GM21786 (cell line): ENCODE measurements around the gene SDK1.

Experiments
- ATAC-seq: cut with Tn5 transposase; IDR thresholded peaks from one replicate; pipeline ENCODE4 v1.9.1; 2021; ENCODE audit not compliant: unreplicated experiment

The SDK1 gene

DNA sequence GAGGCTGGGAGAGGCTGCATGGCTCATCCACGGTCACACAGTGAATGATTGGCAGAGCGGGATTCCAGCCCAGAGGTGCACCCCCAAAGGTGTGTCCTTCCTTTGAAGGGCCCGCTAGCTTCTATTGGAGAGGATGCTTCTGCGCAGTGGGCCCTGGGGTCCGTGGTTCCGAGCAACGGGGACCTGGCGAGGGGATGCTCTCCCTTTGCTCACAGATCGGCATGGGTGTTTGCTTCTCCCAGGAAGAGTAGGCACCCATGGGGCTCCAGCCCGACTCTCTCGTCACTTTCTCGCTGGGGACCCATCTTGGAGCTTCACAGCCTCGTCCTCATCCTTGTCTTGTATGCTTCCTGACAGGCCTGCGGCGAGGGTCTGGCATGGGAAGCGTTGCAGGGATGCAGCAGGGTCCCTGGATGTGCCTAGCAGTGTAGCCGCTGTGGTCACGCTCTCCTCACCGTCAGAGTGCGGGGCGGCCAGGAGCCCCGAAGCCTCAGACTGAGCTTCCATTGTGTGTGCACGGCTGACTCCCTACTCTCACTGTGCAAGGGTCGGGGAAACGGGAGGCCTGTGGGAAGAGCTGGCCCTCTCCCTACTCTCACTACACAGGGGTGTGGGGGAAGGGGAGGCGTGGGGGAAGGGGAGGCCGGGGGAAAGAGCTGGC lies 842.6 kb downstream of the SDK1 start:
- ATAC-seq: no peak

DNA sequence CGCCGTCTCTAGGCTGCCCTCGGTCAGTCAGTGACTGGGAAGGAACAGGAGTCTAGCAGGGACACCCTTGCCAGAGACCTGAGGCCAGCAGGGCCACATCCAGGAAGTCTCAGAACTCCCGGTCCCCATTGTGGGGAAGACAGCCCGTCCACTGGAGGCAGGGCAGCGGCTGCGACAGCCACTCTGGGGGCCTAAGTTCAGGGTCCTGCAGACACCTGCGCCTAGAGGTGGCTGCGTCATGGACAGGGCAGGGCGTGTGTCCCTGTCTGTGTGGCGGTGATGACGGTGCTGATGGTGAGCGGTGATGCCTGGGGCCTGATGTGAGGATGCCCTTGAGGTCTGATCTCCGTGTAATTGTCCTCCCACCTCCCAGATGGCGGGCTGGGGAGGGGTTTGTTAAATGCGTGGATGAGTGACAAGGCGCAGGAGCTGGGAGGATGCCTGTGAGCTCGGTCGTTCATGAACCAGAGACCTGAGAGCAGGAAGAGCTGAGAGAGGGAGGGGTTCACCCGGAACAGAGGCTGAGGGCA lies 843.2 kb downstream of the SDK1 start:
- ATAC-seq: no peak

DNA sequence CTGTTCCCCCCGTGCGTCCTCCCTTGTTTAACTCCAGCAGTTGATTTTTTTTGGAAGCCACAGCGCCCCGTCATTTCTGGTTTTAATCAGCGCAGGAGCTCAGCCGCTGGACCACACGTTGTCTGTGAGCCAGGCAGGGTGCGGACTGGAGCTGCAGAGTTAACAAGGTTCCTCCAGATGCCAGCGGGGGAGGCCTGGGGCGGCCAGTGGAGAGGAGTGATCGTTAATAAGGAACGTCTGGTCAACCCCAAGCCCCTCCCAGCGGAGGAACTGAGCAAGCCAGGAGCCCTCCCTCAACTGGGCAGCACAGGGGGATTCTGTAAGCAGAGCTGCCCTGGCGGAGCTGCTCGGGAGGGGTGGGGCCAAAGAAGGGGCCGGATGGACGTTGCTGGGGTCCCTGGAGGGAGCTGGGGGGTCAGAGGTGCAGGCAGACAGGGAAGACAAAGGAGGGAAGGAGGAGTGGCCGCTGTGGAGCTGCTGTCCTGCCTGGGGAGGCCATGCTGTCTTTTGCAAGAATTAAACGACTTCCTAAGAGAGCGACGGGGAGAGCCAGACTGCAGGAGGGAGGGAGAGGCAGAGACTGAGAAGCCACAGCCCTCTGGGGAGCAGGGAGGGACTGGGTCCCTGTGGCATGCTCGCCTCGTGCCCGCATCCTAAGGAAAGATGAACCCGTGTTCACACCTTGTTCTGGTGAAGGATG lies 843.9 kb downstream of the SDK1 start:
- ATAC-seq: no peak

DNA sequence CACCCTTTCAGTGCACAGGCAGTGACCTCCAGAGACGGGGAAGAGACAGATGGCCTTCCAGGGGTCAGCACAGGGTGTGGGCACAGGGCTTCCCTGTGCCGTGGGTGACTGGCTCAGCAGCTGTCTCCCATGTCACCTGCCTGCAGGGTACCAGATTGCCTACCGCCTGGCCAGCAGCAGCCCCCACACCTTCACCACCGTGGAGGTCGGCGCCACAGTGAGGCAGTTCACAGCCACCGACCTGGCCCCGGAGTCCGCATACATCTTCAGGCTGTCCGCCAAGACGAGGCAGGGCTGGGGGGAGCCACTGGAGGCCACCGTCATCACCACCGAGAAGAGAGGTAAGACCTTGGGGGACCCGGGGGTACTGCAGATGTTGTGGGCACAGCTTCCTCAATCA lies 844.5 kb downstream of the SDK1 start:
- no peak for ATAC-seq

DNA sequence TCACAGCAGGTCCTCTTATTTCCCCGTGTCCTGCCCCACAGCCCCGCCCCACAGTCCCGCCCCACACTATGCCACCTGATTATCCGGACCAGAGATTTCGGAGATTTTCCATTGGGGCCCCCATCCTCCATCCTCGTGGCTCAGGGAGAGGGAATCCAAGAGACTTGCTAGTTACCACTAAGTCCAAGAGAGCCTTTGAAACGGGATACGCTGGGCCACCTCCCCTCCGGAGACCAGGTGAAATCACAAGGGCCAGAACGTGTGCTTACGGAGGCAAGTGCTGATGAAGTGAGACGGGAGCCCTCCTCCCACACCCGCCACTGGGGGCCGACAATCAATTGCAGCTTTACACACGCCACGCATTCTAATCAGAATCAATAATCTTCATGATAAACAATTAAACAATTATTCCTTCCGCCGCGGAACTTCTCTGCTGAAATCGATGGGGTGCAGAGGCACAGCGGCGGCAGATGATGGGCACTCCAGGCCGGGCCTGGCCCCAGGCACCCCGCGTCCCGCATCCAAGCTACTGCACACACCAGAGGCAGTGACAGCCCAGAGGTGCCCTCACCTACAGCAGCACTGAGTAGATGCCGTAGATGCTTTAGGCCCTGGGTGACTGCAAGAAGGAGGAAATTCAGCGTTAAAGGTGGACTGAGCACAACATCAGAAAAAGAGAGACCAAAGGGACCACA lies 847.0 kb downstream of the SDK1 start:
- ATAC-seq: no peak

DNA sequence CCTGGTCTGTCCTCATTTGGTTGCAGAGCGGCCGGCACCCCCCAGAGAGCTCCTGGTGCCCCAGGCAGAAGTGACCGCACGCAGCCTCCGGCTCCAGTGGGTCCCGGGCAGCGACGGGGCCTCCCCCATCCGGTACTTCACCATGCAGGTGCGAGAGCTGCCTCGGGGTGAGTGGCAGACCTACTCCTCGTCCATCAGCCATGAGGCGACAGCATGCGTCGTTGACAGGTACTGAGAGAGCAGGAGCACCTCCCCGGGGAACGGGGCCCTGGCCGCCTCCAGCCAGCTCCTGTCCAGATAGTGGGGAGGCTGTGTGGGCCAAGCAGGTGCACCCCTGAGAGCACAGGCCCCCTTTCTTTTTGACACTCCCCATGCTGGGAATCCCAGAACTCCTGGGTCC lies 848.2 kb downstream of the SDK1 start:
- ATAC-seq: no peak

DNA sequence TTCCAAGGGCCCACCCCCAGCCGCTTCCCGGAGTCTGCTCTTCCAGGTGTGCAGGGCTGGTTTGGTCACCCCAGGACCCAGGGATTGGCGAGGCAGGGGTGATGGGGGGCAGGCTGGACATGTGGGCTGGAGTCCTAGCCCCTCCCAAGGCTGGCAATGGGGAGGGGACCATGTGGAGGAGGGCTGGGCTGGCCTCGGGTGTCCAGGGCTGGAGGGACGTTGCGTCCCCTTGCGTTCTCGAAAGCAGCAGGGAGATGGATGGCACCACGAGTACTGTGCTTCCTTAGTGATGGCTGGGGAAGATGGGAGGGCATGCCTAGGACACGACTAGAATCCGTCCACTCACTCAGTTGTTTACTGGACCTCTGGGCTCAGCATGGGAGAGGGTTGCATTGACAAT lies 848.6 kb downstream of the SDK1 start:
- ATAC-seq: no peak

DNA sequence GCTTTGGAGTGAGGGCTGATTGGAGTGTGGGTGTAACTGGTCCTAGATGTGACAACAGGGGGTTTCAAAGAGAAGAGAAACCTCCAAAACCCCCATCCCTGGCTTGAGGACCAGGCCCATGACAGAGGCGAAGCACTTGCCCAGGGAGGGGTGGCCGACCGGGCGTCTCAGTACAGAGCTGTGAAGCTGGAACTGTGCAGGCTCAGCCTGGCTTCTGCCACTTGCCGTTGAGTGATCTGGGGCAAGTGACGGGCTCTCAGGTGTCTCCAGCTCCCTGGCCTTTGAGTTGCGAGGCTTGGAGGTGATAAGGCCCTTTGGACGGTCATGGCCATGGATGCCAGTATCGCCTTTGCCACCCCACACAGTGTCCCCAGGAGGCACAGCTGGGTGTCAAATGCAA lies 849.7 kb downstream of the SDK1 start:
- no peak for ATAC-seq

DNA sequence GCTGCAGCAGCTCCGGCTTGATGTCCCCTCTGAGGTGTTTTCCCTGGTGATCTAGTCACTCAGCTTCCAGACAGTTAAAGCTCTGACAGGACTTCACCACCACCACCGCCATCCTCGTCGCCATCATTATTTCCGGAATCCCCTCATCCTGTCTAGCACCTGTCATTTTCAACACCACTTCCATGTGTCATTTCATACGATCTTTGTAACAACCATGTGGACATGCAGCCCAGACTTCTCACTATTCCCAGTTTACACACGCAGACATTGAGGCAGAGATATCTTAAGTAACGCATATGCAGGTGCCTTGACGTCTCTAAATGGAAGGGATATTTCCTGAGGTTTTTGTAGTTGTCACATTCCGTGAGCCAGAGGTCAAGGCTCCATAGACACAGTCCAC lies 850.5 kb downstream of the SDK1 start:
- no peak for ATAC-seq

DNA sequence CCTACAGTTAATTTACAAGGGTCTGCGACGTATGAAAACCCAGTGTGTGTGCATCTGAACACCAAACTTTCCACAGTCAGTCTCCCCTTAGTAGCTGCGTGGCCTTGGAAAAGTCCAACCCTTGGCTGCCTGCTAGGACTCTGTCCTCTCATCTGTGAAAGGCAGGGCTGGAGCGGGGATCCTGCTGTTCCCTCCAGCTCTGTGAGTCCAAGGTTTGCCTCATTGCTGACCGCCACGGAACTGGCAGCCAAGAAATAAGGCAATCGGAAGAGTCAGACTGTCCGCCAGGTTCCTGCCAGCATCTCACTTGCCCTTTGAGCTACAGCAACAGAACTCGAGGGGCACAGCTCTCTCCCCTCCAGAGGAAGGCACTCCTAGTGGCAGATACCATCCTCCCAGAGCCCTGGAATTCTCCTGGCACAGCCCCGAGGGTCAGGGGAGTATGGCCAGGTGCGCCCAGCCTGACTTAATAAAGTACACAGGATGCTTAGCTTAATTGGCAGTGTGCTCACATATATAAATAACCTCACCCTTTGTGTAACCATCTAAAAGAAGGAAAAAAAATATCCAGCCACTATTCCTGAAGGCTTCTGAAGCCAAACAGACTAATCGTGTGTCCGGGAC lies 851.0 kb downstream of the SDK1 start:
- ATAC-seq: no peak

DNA sequence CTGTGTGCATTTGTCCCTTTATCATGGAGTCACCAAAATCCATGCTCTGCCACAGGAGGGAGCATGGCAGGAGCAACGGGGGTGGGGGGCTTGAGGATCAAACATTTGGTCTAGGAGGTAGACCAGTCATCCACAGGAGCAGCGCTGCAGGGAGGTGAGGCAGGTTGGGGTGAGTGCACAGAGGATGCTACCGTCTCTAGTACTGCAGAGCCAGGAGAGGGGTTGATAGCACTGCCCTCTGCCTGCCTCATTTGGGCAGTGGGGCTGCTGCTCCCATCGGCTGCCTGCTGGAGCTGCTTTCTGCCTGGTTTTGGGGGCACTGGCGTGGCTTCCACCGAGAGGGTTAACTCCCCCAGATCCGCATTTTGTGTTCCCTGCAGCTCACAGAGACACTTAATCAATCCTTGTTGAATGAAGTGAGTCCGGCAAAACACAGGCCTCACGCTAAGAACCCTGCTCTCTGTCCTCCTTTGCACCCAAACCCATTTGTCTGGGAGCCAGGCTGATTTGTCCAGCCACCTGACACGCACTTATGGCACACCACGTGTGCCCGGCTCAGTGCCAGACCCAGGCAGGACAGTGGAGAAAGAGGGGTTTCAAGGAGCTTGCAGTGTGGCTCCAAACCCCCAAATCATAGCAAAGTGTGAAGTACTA lies 854.0 kb downstream of the SDK1 start:
- no peak for ATAC-seq

DNA sequence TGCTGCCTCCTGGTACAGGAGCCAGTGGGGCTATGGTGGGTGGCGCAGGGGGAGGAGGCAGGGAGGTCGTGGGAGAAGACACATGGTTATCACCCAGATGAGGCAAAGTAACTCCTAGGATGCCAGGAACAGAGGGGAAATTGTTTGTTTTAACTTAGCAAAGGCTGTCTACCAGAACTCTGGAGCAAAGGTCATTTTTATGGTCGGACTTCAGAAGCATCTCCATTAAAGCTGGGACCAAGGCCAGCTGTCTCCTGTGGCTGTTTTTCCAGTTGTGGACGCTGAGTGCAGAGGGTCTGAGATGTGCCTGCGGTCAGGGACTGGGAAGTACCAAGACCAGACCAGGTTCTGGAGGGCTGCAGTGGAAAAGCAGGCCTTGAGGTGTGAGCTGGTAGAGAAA lies 855.1 kb downstream of the SDK1 start:
- ATAC-seq: no peak

DNA sequence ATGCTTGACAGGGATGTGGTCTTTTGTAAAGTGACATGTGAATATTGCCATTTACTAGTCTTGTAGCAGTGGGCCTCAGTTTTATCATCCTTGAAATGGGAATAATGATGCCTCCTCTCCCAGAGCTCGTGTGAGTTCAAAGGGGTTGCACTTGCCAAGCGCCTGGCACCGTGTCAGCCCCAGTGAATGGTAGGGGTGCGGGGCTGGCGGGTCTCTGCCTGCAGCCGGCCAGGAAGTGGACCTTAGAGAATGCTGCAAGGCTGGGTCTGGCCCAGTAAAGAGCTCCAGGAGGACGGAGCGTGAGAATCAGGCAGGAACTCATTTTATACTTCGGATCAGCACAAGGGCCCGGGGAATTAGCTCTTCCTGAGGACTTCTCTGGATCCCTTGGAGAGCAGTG lies 856.6 kb downstream of the SDK1 start:
- no peak for ATAC-seq

DNA sequence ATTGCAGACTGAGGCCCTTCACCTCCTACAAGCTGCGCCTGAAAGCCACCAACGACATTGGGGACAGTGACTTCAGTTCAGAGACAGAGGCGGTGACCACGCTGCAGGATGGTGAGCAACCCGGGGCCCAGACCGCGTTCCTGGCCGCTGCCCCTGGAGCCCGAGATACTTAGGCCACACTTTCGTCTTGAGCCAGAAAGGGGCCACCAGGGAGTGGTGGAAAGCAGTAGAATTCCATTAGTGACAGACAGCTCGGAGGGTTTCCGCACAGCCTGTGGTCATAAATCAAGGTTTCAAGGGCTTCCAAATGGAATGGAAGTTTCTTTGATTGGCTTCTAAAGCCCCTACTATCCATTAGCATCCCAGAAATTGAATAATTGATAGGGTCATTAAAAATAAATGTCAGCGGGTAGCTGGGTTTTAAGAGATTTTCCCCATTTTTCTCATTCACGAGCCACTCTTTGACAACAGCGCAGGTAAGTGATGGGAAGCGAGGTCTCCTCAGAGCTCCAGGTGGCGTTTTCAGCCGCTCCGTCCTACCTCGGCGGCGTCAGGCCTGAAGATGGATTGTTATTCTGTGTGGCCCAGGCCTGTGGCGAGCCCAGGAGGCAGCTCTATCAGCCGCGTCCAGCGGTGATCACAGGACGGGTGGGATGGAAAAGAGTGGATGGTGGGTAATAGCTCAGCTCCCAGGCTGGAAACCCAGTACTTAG lies 857.5 kb downstream of the SDK1 start:
- ATAC-seq: no peak

DNA sequence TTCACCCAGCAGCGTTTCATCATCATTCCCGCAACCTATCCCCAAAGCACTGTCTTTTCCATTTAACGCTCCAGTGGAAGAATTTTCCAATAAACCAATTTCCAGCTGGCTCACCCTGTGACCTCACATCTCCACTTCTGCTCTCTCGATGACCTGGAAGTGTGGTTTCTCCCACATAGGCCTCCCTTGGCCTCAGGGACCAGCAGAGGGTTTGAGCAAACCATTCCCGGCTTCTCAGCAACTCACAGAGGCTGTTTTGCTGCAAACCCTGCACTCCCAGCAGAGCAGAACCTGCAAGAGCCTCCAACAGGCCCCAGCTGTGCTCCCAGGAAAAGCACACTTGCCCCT lies 858.1 kb downstream of the SDK1 start:
- no peak for ATAC-seq

DNA sequence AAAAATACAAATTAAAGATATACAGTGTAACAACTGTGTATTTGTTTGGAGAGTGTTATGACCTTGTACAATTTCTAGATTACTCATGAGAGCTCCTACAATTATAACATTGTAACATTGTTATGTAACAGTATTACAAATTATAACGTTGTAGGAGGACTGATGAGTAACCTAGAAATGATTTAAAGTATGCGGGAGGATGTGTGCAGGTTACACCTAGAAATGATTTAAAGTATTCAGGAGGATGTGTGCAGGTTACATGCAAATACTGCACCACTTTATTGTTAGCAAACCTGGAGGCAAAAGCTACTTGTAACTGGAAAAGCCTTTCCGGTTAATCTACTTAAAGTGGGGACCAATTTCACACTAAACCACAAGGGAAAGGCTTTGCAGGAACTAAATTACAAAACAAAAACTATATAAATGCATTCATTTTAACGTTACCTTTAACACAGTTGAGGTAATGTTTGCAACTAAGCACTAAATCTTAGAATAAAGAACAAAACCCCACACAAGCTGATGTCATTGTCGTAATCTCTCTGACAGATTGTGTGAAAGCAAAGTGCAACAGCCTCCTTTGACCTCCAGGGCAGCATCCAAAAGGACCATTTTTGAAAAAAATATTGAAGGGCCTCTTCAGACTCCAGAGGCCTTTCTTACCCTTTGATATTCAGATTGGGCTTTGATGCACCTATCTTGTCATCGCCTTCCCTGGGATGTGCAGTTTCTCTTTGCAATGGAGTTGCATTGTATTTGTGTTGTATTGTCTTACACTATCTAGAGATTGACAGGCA lies 858.9 kb downstream of the SDK1 start:
- no peak for ATAC-seq

DNA sequence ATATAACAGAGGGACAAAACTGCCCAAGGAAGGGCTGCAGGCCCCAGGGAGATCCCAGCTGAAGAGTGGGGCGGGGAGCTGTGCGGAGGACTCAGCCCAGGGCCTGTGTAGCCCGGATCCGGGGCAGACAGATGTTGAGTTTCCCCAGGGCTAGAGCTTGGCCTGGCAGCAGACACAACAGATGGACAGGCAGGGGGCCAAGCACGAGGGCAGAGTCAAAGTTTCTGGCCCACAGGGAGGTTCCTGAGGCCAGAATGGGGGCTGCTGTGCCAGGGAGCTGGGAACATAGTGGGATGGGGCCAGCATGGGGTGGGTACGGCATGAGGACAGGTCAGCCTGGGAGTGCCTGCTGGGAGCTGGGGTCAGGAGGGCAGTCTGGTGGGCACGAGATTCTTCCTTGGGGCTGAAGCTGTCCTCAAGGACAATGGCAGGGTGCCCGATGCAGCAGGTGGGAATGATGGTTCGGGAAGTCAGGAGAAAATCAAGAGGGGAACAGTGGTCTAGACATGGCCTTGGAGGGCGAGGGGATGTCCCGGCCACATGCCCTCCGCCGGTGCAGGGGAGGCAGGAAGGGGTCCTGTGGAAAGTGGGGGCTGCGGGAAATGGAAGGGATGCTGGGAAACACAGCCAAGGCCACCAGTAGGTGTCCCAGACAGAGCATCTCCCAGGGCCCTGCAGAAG lies 862.0 kb downstream of the SDK1 start:
- ATAC-seq: no peak

DNA sequence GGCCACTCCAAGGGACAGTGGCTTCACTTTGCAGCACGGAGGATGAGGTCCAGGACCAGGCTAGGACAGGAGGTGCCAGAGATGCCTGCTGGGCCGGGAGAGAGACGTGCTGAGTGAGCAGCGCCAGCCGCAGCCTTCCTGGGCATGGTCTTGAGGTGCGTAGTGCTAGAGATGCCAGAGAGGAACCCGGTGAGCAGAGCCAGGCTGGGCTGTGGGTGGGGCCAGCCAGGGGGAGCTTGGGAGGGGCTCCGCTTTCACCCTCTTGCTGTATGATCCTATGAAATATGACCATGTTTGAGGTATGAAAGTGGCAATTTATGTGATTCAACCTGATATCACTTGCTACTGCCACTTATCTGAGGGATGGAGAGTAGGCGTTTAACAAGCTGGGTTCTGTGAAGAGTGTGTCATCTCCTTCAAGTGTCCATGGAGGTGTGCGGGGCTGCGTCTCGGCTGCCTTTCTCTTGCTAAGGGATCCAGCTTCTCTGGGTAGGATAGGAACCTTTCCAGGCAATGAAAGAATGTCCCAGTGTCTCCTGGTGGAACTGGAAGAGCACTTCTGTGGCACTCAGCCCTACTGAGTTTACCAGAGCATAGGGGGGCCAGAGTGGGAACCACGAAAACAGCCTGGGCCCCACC lies 862.6 kb downstream of the SDK1 start:
- no peak for ATAC-seq

DNA sequence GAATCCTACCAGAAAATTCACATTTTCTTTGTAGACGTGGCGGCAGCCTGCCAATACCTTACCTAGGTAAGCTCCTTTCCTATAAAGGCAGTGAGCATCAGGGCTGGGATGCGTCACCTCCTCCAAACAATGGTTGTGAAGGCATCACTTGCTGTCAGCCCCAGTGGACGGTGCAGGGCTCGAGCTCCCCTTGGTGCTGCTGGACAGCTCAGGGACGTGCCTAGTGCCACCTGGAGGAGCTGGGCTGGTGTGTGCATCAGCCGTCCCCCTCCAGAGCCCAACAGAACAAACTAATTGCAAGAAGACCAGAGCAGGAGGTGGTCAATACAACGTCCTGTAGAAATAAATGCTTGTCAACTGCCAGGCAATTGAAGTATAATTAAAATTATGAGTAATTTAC lies 863.5 kb downstream of the SDK1 start:
- no peak for ATAC-seq
